Ovary (tissue), 3 donors: ENCODE measurements around the gene PAK2.

Source experiments
- POLR2A ChIP-seq: fragments of 450-650 bp; IDR thresholded peaks from one replicate; pipeline ENCODE4 v1.6.1; 2017; ENCODE audit warnings: antibody characterized with exemption, mild to moderate bottlenecking, moderate library complexity
- TF ChIP-seq, protein P1 (sequence below), 3 donors: fragments of 450-650 bp in 2 of 3; fragments of 200-600 bp in 1 of 3; IDR thresholded peaks; one replicate each; pipeline versions ENCODE4 v1.5.1 to v1.8.0; 2016 to 2022; ENCODE audit warnings: antibody characterized with exemption in 3 of 3, mild to moderate bottlenecking in 1 of 3
- donor health status: DM: no; HTN: no; CAD: no.

- TF ChIP-seq POLR2A = no peak
- TF ChIP-seq, protein P1, sequence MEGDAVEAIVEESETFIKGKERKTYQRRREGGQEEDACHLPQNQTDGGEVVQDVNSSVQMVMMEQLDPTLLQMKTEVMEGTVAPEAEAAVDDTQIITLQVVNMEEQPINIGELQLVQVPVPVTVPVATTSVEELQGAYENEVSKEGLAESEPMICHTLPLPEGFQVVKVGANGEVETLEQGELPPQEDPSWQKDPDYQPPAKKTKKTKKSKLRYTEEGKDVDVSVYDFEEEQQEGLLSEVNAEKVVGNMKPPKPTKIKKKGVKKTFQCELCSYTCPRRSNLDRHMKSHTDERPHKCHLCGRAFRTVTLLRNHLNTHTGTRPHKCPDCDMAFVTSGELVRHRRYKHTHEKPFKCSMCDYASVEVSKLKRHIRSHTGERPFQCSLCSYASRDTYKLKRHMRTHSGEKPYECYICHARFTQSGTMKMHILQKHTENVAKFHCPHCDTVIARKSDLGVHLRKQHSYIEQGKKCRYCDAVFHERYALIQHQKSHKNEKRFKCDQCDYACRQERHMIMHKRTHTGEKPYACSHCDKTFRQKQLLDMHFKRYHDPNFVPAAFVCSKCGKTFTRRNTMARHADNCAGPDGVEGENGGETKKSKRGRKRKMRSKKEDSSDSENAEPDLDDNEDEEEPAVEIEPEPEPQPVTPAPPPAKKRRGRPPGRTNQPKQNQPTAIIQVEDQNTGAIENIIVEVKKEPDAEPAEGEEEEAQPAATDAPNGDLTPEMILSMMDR (IDR thresholded peaks at IDR 0.05) = no peak
Observed at GRCh38 chr3:196736670-196737374, 2.8 kb upstream of the PAK2 start.
